WTC11 (cell line): Measurements from ENCODE around the gene ADCY5. TPM values are rescaled to one million over a fixed set of nuclear protein-coding genes. Genes with fewer than 3 reads are reported as not detected.

Experiments
- ATAC-seq: fragments of 200-7000 bp; cut with Tn5 transposase; 2 replicates; pipeline ENCODE4 v1.10.0; 2021; ENCODE audit warnings: mild to moderate bottlenecking, moderate library complexity
- CTCF ChIA-PET: fragments of 300-600 bp; sonication (Branson Sonifier 250); formaldehyde crosslinking; loops from one replicate; lab custom pipeline; 2021; ENCODE audit warnings: antibody characterized with exemption; lab: Charles Lee
- POLR2A ChIA-PET: fragments of 350-600 bp; sonication (Branson Sonifier 250); formaldehyde crosslinking; loops from one replicate; lab custom pipeline; 2021; ENCODE audit warnings: antibody characterized with exemption; lab: Charles Lee
- DNase-seq: peaks from one replicate; pipeline ENCODE4 v3.0.0; 2021; ENCODE audit warnings: low spot score
- H3K27ac Mint-ChIP-seq: 2 replicates; pipeline ENCODE4 v1.8.0; 2021; ENCODE audit warnings: mixed read lengths
- H3K27me3 Mint-ChIP-seq: 2 replicates; pipeline ENCODE4 v1.8.0; 2021; ENCODE audit warnings: low read depth, mild to moderate bottlenecking, moderate library complexity, mixed read lengths
- H3K36me3 Mint-ChIP-seq: 2 replicates; pipeline ENCODE4 v1.8.0; 2021; ENCODE audit warnings: mixed read lengths
- H3K4me1 Mint-ChIP-seq: 2 replicates; pipeline ENCODE4 v1.8.0; 2022; ENCODE audit warnings: mixed read lengths
- H3K4me3 Mint-ChIP-seq: 2 replicates; pipeline ENCODE4 v1.8.0; 2021; ENCODE audit warnings: mild to moderate bottlenecking, moderate library complexity, mixed read lengths
- H3K9me3 Mint-ChIP-seq: 2 replicates; pipeline ENCODE4 v1.8.0; 2021; ENCODE audit warnings: mixed read lengths
- ARID4B ChIP-seq: sonication (generic); formaldehyde crosslinking; IDR thresholded peaks from 2 replicates; pipeline ENCODE4 v1.8.0; 2023; ENCODE audit warnings: missing genetic modification reagents, mild to moderate bottlenecking, borderline replicate concordance
- ATF1 ChIP-seq: sonication (generic); formaldehyde crosslinking; IDR thresholded peaks from 2 replicates; pipeline ENCODE4 v1.8.1; 2023; ENCODE audit warnings: mild to moderate bottlenecking, moderate library complexity, missing genetic modification reagents
- ATF3 ChIP-seq: sonication (generic); formaldehyde crosslinking; conservative IDR thresholded peaks from 2 replicates; pipeline ENCODE4 v1.8.1; 2022; ENCODE audit warnings: mild to moderate bottlenecking, missing genetic modification reagents
- E2F5 ChIP-seq: sonication (generic); formaldehyde crosslinking; IDR thresholded peaks from 2 replicates; pipeline ENCODE4 v1.8.1; 2022; ENCODE audit warnings: mild to moderate bottlenecking, moderate library complexity, missing genetic modification reagents
- ELF4 ChIP-seq: sonication (generic); formaldehyde crosslinking; IDR thresholded peaks from 2 replicates; pipeline ENCODE4 v1.8.1; 2022; ENCODE audit warnings: low read depth, mild to moderate bottlenecking, moderate library complexity, missing genetic modification reagents
- EMX1 ChIP-seq: fragments of 250-450 bp; sonication (Bioruptor Pico); IDR thresholded peaks from 2 replicates; pipeline ENCODE4 v1.8.0; 2021; ENCODE audit warnings: mild to moderate bottlenecking
- FOXJ3 ChIP-seq: sonication (generic); formaldehyde crosslinking; IDR thresholded peaks from 2 replicates; pipeline ENCODE4 v1.9.0; 2021; ENCODE audit warnings: missing genetic modification reagents, mild to moderate bottlenecking, borderline replicate concordance
- GRHL2 ChIP-seq: fragments of 250-450 bp; sonication (Bioruptor Pico); IDR thresholded peaks from 2 replicates; pipeline ENCODE4 v1.8.0; 2022; ENCODE audit warnings: mild to moderate bottlenecking, moderate library complexity; ENCODE audit not compliant: insufficient replicate concordance, severe bottlenecking
- KAT7 ChIP-seq: sonication (generic); formaldehyde crosslinking; IDR thresholded peaks from 2 replicates; pipeline ENCODE4 v1.8.1; 2023; ENCODE audit warnings: missing genetic modification reagents, mild to moderate bottlenecking, borderline replicate concordance
- NFYB ChIP-seq: sonication (generic); formaldehyde crosslinking; conservative IDR thresholded peaks from 2 replicates; pipeline ENCODE4 v1.8.0; 2022; ENCODE audit warnings: low read depth, missing genetic modification reagents
- OVOL2 ChIP-seq: fragments of 250-450 bp; sonication (Bioruptor Pico); IDR thresholded peaks from 2 replicates; pipeline ENCODE4 v1.9.0; 2021; ENCODE audit warnings: mild to moderate bottlenecking, borderline replicate concordance
- PRDM15 ChIP-seq: sonication (generic); formaldehyde crosslinking; IDR thresholded peaks from 2 replicates; pipeline ENCODE4 v1.8.0; 2022; ENCODE audit warnings: missing genetic modification reagents
- PRRX2 ChIP-seq: fragments of 250-450 bp; sonication (Bioruptor Pico); IDR thresholded peaks from 2 replicates; pipeline ENCODE4 v1.8.0; 2021; ENCODE audit warnings: mild to moderate bottlenecking
- SP1 ChIP-seq: sonication (generic); formaldehyde crosslinking; conservative IDR thresholded peaks from 2 replicates; pipeline ENCODE4 v1.8.1; 2022; ENCODE audit warnings: missing genetic modification reagents
- TCF7 ChIP-seq: sonication (generic); formaldehyde crosslinking; IDR thresholded peaks from 2 replicates; pipeline ENCODE4 v1.8.0; 2022; ENCODE audit warnings: mild to moderate bottlenecking, low read depth, missing genetic modification reagents, moderate library complexity
- ZNF281 ChIP-seq: sonication (generic); formaldehyde crosslinking; IDR thresholded peaks from 2 replicates; pipeline ENCODE4 v1.8.0; 2023; ENCODE audit warnings: mild to moderate bottlenecking, missing genetic modification reagents
- ZNF532 ChIP-seq: fragments of 250-450 bp; sonication (Bioruptor Pico); IDR thresholded peaks from 2 replicates; pipeline ENCODE4 v1.9.0; 2021; ENCODE audit warnings: mild to moderate bottlenecking, borderline replicate concordance
- total RNA-seq: library from RNA; stranded (reverse); gene quantifications from 3 replicates; pipeline ENCODE4 v1.2.3, GENCODE V29; 2021

The ADCY5 gene
- total RNA-seq, 1 experiment from 2014 or later = 23.5 TPM

- TF ChIP-seq ZNF532 (no peak), PRRX2 (CRISPR knock-in tag) (no peak), EMX1 (CRISPR knock-in tag) (no peak), KAT7 (CRISPR knock-in tag) (no peak), OVOL2 (CRISPR knock-in tag) (no peak), ATF3 (CRISPR knock-in tag) (no peak), NFYB (CRISPR knock-in tag) (no peak), ARID4B (CRISPR knock-in tag) (no peak), ATF1 (CRISPR knock-in tag) (no peak)
Measured at GRCh38 chr3:123349566-123350435, 99.1 kb downstream of the ADCY5 start (continued).

- no peak overlapping the region for H3K4me3 Mint-ChIP-seq
- ChIA-PET CTCF (interaction anchor here (1.5 kb wide), 1 partner anchor 99 kb away, joined by 3 read pairs; no protein-coding TSS in a partner anchor), POLR2A (no interaction called here)
- no peaks in the 10 kb centered on the region for H3K27me3 Mint-ChIP-seq
- H3K36me3 Mint-ChIP-seq = no peaks in the 10 kb centered on the region
- H3K4me1 Mint-ChIP-seq = peaks cover 23% of the 10 kb centered on the region
- DNase-seq (no peak), ATAC-seq (no peak)
- H3K27ac Mint-ChIP-seq = no peak overlapping the region
- H3K9me3 Mint-ChIP-seq = peaks cover 4% of the 10 kb centered on the region
- TF ChIP-seq ELF4 (CRISPR knock-in tag) (no peak), E2F5 (CRISPR knock-in tag) (no peak), SP1 (no peak), EMX1 (CRISPR knock-in tag) (no peak), GRHL2 (no peak), ZNF281 (CRISPR knock-in tag) (no peak), FOXJ3 (CRISPR knock-in tag) (no peak), TCF7 (no peak), PRRX2 (CRISPR knock-in tag) (no peak), ATF3 (CRISPR knock-in tag) (no peak), PRDM15 (no peak)
Measured at GRCh38 chr3:123349201-123349535, 99.7 kb downstream of the ADCY5 start.
